Gastrocnemius medialis (tissue), 4 donors: Measurements from ENCODE around the gene ALK.

Experiments
- POLR2A ChIP-seq, 2 donors: fragments of 450-650 bp; IDR thresholded peaks; one replicate each; pipeline ENCODE4 v1.6.1; 2017; ENCODE audit warnings: antibody characterized with exemption in 2 of 2, mild to moderate bottlenecking in 2 of 2, moderate library complexity in 2 of 2
- TF ChIP-seq, protein P1 (sequence below), 5 experiments: fragments of 450-650 bp in 3 of 5; fragments of 200-600 bp in 2 of 5; sonication (generic) in 2 of 5; IDR thresholded peaks in 4 of 5; conservative IDR thresholded peaks in 1 of 5; 1 replicate in 4 of 5; 2 replicates in 1 of 5; pipeline ENCODE4 v1.5.1; 2016 to 2019; ENCODE audit warnings: antibody characterized with exemption in 5 of 5, mild to moderate bottlenecking in 3 of 5, moderate library complexity in 3 of 5

DNA sequence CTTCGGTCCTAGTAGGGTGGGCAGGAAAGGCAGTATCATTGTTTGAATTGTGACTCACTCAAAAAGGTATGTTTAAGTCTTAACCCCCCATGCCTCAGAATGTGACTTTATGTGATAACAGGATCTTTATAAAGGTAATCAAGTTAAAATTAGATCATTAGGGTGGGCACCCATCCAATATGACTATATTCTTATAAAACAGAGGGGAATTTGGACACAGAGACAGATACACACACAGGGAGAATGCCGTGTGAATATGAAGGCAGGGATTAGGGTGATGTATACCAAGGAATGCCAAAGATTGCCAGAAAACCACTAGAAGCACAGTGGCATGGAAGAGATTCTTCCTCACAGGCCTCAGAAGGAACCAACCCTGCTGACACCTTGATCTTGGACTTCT, 524.3 kb downstream of the ALK start:
- TF ChIP-seq, protein P1, sequence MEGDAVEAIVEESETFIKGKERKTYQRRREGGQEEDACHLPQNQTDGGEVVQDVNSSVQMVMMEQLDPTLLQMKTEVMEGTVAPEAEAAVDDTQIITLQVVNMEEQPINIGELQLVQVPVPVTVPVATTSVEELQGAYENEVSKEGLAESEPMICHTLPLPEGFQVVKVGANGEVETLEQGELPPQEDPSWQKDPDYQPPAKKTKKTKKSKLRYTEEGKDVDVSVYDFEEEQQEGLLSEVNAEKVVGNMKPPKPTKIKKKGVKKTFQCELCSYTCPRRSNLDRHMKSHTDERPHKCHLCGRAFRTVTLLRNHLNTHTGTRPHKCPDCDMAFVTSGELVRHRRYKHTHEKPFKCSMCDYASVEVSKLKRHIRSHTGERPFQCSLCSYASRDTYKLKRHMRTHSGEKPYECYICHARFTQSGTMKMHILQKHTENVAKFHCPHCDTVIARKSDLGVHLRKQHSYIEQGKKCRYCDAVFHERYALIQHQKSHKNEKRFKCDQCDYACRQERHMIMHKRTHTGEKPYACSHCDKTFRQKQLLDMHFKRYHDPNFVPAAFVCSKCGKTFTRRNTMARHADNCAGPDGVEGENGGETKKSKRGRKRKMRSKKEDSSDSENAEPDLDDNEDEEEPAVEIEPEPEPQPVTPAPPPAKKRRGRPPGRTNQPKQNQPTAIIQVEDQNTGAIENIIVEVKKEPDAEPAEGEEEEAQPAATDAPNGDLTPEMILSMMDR (IDR thresholded peaks at IDR 0.05 in 4 of 5, conservative IDR thresholded peaks at IDR 0.05 in 1 of 5) = no peak
- TF ChIP-seq POLR2A (IDR thresholded peaks at IDR 0.05) = no peak
